ENCODE data around the gene FUT6.
A peak's percentile ranks its signal among the peaks of the same experiment; 100 is the strongest.

FUT6 gene

GRCh38 chr19:5804516-5805461, 34.7 kb downstream of the FUT6 start, which contains the start of gene NRTN:
NRTN (plus strand) TSS chr19:5805067; CDS start chr19:5824166, 19,099 bp downstream.
- TF ChIP-seq CTCF (IDR thresholded peaks at IDR 0.05; ENCODE audit: poor library complexity, severe bottlenecking): no peak
- no peaks in the 10 kb centered on the region for H3K4me1 ChIP-seq (ENCODE audit: insufficient read depth, poor library complexity, severe bottlenecking)
- H3K4me3 ChIP-seq (ENCODE audit: severe bottlenecking): peak within 1 kb of the TSS; percentile 25
- peaks cover 12% of the 10 kb centered on the region for H3K27me3 ChIP-seq (ENCODE audit: insufficient read depth, poor library complexity, severe bottlenecking)
- no peak for ATAC-seq (ENCODE audit: low read depth)
- H3K9me3 ChIP-seq (ENCODE audit: severe bottlenecking): no peaks in the 10 kb centered on the region
- no peaks in the 10 kb centered on the region for H3K36me3 ChIP-seq (ENCODE audit: low read depth)
- DNase-seq (ENCODE audit: low spot score): no peak
- no peak within 1 kb of the TSS for H3K27ac ChIP-seq (ENCODE audit: poor library complexity, severe bottlenecking)

GRCh38 chr19:5803752-5804515, 35.6 kb downstream of the FUT6 start:
- Histone ChIP-seq H3K36me3 (ENCODE audit: low read depth) (no peaks in the 10 kb centered on the region), H3K9me3 (ENCODE audit: severe bottlenecking) (no peaks in the 10 kb centered on the region), H3K4me3 (ENCODE audit: severe bottlenecking) (peak overlapping the region; percentile 6), H3K27me3 (ENCODE audit: insufficient read depth, poor library complexity, severe bottlenecking) (peaks cover 12% of the 10 kb centered on the region), H3K4me1 (ENCODE audit: insufficient read depth, poor library complexity, severe bottlenecking) (no peaks in the 10 kb centered on the region), H3K27ac (ENCODE audit: poor library complexity, severe bottlenecking) (no peak overlapping the region)
- TF ChIP-seq CTCF (IDR thresholded peaks at IDR 0.05; ENCODE audit: poor library complexity, severe bottlenecking): peak; percentile 92
- peak; percentile 88 for ATAC-seq (ENCODE audit: low read depth)
- DNase-seq (ENCODE audit: low spot score): peak; percentile 80

- no peak for TF ChIP-seq CTCF (IDR thresholded peaks at IDR 0.05; ENCODE audit: poor library complexity, severe bottlenecking)
- DNase-seq (ENCODE audit: low spot score) (no peak), ATAC-seq (ENCODE audit: low read depth) (no peak)
- H3K36me3 ChIP-seq (ENCODE audit: low read depth): no peaks in the 10 kb centered on the region
- H3K27me3 ChIP-seq (ENCODE audit: insufficient read depth, poor library complexity, severe bottlenecking): peaks cover 12% of the 10 kb centered on the region
- H3K9me3 ChIP-seq (ENCODE audit: severe bottlenecking): no peaks in the 10 kb centered on the region
- no peaks in the 10 kb centered on the region for H3K4me1 ChIP-seq (ENCODE audit: insufficient read depth, poor library complexity, severe bottlenecking)
- no peak overlapping the region for H3K27ac ChIP-seq (ENCODE audit: poor library complexity, severe bottlenecking)
- H3K4me3 ChIP-seq (ENCODE audit: severe bottlenecking): peak overlapping the region; percentile 6
Measured at GRCh38 chr19:5803441-5803751, 36.1 kb downstream of the FUT6 start.

- Histone ChIP-seq H3K9me3 (ENCODE audit: severe bottlenecking) (no peaks in the 10 kb centered on the region), H3K4me1 (ENCODE audit: insufficient read depth, poor library complexity, severe bottlenecking) (no peaks in the 10 kb centered on the region), H3K27me3 (ENCODE audit: insufficient read depth, poor library complexity, severe bottlenecking) (peaks cover 12% of the 10 kb centered on the region), H3K4me3 (ENCODE audit: severe bottlenecking) (no peak overlapping the region), H3K27ac (ENCODE audit: poor library complexity, severe bottlenecking) (no peak overlapping the region), H3K36me3 (ENCODE audit: low read depth) (no peaks in the 10 kb centered on the region)
- no peak for DNase-seq (ENCODE audit: low spot score)
- no peak for TF ChIP-seq CTCF (IDR thresholded peaks at IDR 0.05; ENCODE audit: poor library complexity, severe bottlenecking)
- ATAC-seq (ENCODE audit: low read depth): no peak
Measured at GRCh38 chr19:5801796-5802619, 37.5 kb downstream of the FUT6 start.

Measured in RWPE2 (cell line).